T-cell (primary cell): Measurements from ENCODE around the gene P2RY14. TPM values are rescaled to one million over a fixed set of nuclear protein-coding genes. Genes with fewer than 3 reads are reported as not detected.
"Not testable (repeated sequence)": the region's sequence is repeated elsewhere in the genome, so short reads cannot be mapped to it uniquely, and the experiment has no call there.

ENCODE experiments used
- ATAC-seq, 4 experiments: fragments of 200-7000 bp in 3 of 4; fragments of 150-1000 bp in 1 of 4; cut with Tn5 transposase; replicated peaks in 1 of 4; 1 replicate in 3 of 4; 2 replicates in 1 of 4; pipeline ENCODE4 v1.10.0; 2021; ENCODE audit warnings: moderate library complexity in 3 of 4, mild to moderate bottlenecking in 2 of 4, moderate number of reproducible peaks in 1 of 4
- CTCF ChIA-PET, 2 donors: fragments of 300-600 bp; sonication (Branson Sonifier 250); formaldehyde crosslinking; loops; one replicate each; lab custom pipeline; 2022; ENCODE audit warnings: antibody characterized with exemption in 2 of 2; lab: Charles Lee
- POLR2A ChIA-PET, 2 donors: fragments of 300-600 bp; sonication (Branson Sonifier 250); formaldehyde crosslinking; loops; one replicate each; lab custom pipeline; 2022; ENCODE audit warnings: antibody characterized with exemption in 2 of 2; lab: Charles Lee
- DNase-seq, 35 experiments: peaks; one replicate each; pipeline versions ENCODE4 v3.0.0 to v3.0.0-alpha.2; 2013 to 2023
- H3K27ac ChIP-seq: one replicate; pipeline ENCODE4 v1.5.1; 2013; ENCODE audit warnings: low read length
- H3K27me3 ChIP-seq, 2 experiments: replicated peaks in 1 of 2; 1 replicate in 1 of 2; 2 replicates in 1 of 2; pipeline versions ENCODE4 v1.6.1 to v1.7.0; 2013; ENCODE audit warnings: low read length in 1 of 2, mixed read lengths in 1 of 2; ENCODE audit not compliant: control insufficient read depth in 2 of 2, insufficient read depth in 2 of 2; ENCODE audit errors: extremely low read depth in 1 of 2
- H3K36me3 ChIP-seq, 2 donors: 1 replicate in 1 of 2; 2 replicates in 1 of 2; pipeline versions ENCODE4 v1.6.1 to v1.7.0; 2013; ENCODE audit warnings: low read length in 1 of 2; ENCODE audit not compliant: control insufficient read depth in 2 of 2, insufficient read depth in 1 of 2; ENCODE audit errors: extremely low read depth in 1 of 2
- H3K4me1 ChIP-seq, 2 experiments: 1 replicate in 1 of 2; 2 replicates in 1 of 2; pipeline versions ENCODE4 v1.6.1 to v1.7.0; 2013; ENCODE audit warnings: low read length in 2 of 2, mixed read lengths in 1 of 2; ENCODE audit not compliant: insufficient read depth in 2 of 2, control insufficient read depth in 1 of 2; ENCODE audit errors: extremely low read depth in 1 of 2
- H3K4me3 ChIP-seq, 2 donors: 1 replicate in 1 of 2; 2 replicates in 1 of 2; pipeline versions ENCODE4 v1.5.1 to v1.7.0; 2013; ENCODE audit warnings: mild to moderate bottlenecking in 2 of 2, low read length in 1 of 2, moderate library complexity in 1 of 2; ENCODE audit not compliant: control insufficient read depth in 1 of 2; ENCODE audit errors: extremely low read depth in 1 of 2
- H3K9me3 ChIP-seq: 2 replicates; pipeline ENCODE4 v1.7.0; 2013
- H3K27ac Mint-ChIP-seq, 2 donors: one replicate each; pipeline ENCODE4 v1.8.0; 2020 to 2021; ENCODE audit warnings: mild to moderate bottlenecking in 2 of 2, mixed read lengths in 2 of 2
- H3K27me3 Mint-ChIP-seq, 2 donors: one replicate each; pipeline ENCODE4 v1.8.0; 2021 to 2022; ENCODE audit warnings: mixed read lengths in 2 of 2
- H3K36me3 Mint-ChIP-seq: one replicate; pipeline ENCODE4 v1.8.0; 2021; ENCODE audit warnings: mixed read lengths
- H3K4me1 Mint-ChIP-seq, 3 donors: one replicate each; pipeline ENCODE4 v1.8.0; 2020 to 2022; ENCODE audit warnings: mixed read lengths in 3 of 3, mild to moderate bottlenecking in 1 of 3
- H3K4me3 Mint-ChIP-seq, 3 donors: one replicate each; pipeline ENCODE4 v1.8.0; 2020 to 2022; ENCODE audit warnings: mild to moderate bottlenecking in 3 of 3, mixed read lengths in 3 of 3, moderate library complexity in 3 of 3
- H3K9me3 Mint-ChIP-seq, 3 donors: one replicate each; pipeline ENCODE4 v1.8.0; 2020 to 2022; ENCODE audit warnings: mixed read lengths in 3 of 3
- WGBS: methylation state at CpG from one replicate; pipeline ENCODE4 v1.1.5; 2013; ENCODE audit warnings: missing lambda C conversion rate; ENCODE audit not compliant: insufficient coverage; 5-methylcytosine and 5-hydroxymethylcytosine counted together
- total RNA-seq, 35 experiments: library from RNA in 6 of 35; stranded (reverse) in 6 of 35; fragments of 120-200 nt in 1 of 35; gene quantifications; one replicate each; pipeline versions ENCODE4 v1.2.1 to v1.2.4 and lab custom pipeline; 2013 to 2026

The P2RY14 gene
- total RNA-seq, 5 donors from 2014 or later (not counting 1 experiment from before 2014, with no cell fraction given): 0.30 to 0.73 (median 0.58) TPM

- ATAC-seq: no peak
- Mint-ChIP-seq H3K4me1 (peaks cover 0 to 2% (median 0%) of the 10 kb centered on the region in 3 donors), H3K9me3 (no peaks in the 10 kb centered on the region), H3K27ac (no peak overlapping the region), H3K27me3 (no peaks in the 10 kb centered on the region), H3K4me3 (no peak overlapping the region), H3K36me3 (no peaks in the 10 kb centered on the region)
- H3K9me3 ChIP-seq: no peaks in the 10 kb centered on the region
- H3K27me3 ChIP-seq: no peaks in the 10 kb centered on the region
- WGBS: no CpG with 5 or more reads among the region's 3 CpGs
- no peak for DNase-seq
- H3K4me3 ChIP-seq: no peak overlapping the region
- POLR2A ChIA-PET: interaction anchor here in 1 of 2 donors (0.6 kb wide), 2 partner anchors 18 to 86 kb away, joined by 3 read pairs; no protein-coding TSS in a partner anchor
- no peaks in the 10 kb centered on the region for H3K4me1 ChIP-seq
- CTCF ChIA-PET: interaction anchor here in 1 of 2 donors (0.6 to 1.2 kb wide), 2 partner anchors 32 to 115 kb away, joined by 4 read pairs; no protein-coding TSS in a partner anchor
- H3K36me3 ChIP-seq: no peaks in the 10 kb centered on the region
- no peak overlapping the region for H3K27ac ChIP-seq
Observed at GRCh38 chr3:151248772-151249337, 29.5 kb downstream of the P2RY14 start.

- H3K36me3 Mint-ChIP-seq, ATAC-seq, H3K27me3 Mint-ChIP-seq, H3K27me3 ChIP-seq, POLR2A ChIA-PET, DNase-seq, H3K4me1 Mint-ChIP-seq, H3K4me3 ChIP-seq, H3K27ac ChIP-seq, H3K9me3 ChIP-seq, H3K27ac Mint-ChIP-seq, H3K36me3 ChIP-seq, H3K9me3 Mint-ChIP-seq, H3K4me1 ChIP-seq, CTCF ChIA-PET, H3K4me3 Mint-ChIP-seq: not testable (repeated sequence)
- WGBS: 90% methylated on average over 4 of the region's 18 CpGs
Observed at GRCh38 chr3:151242006-151242405, 36.3 kb downstream of the P2RY14 start.

- 92% methylated on average over 2 of the region's 7 CpGs for WGBS
- no peak for ATAC-seq
- CTCF ChIA-PET: no interaction called here
Observed at GRCh38 chr3:151236736-151237135, 41.6 kb downstream of the P2RY14 start.

GRCh38 chr3:151236316-151236715, 42.0 kb downstream of the P2RY14 start:
- 80% methylated on average over 1 of the region's 2 CpGs for WGBS
- ChIA-PET CTCF (no interaction called here), POLR2A (no interaction called here)
- no peaks in the 10 kb centered on the region for H3K9me3 ChIP-seq
- H3K4me1 ChIP-seq: no peaks in the 10 kb centered on the region
- no peaks in the 10 kb centered on the region for H3K27me3 ChIP-seq
- H3K36me3 ChIP-seq: no peaks in the 10 kb centered on the region
- DNase-seq (no peak), ATAC-seq (no peak)
- Mint-ChIP-seq H3K27me3 (peaks cover 0 to 3% of the 10 kb centered on the region in 2 donors), H3K4me3 (no peak overlapping the region), H3K4me1 (peaks cover 2 to 5% (median 3%) of the 10 kb centered on the region in 3 donors), H3K27ac (no peak overlapping the region), H3K36me3 (no peaks in the 10 kb centered on the region), H3K9me3 (no peaks in the 10 kb centered on the region)
- H3K27ac ChIP-seq: no peak overlapping the region
- no peak overlapping the region for H3K4me3 ChIP-seq

More at GRCh38 chr3:151236736-151237135, 41.6 kb downstream of the P2RY14 start:
- H3K4me1 Mint-ChIP-seq: peaks cover 0 to 3% (median 0%) of the 10 kb centered on the region in 3 donors
- no peaks in the 10 kb centered on the region for H3K4me1 ChIP-seq
- H3K36me3 ChIP-seq: no peaks in the 10 kb centered on the region
- H3K4me3 ChIP-seq: no peak overlapping the region
- peaks cover 0 to 5% of the 10 kb centered on the region in 2 donors for H3K27me3 Mint-ChIP-seq
- no peak for DNase-seq
- H3K36me3 Mint-ChIP-seq: no peaks in the 10 kb centered on the region
- H3K4me3 Mint-ChIP-seq: no peak overlapping the region
- POLR2A ChIA-PET: no interaction called here
- no peaks in the 10 kb centered on the region for H3K9me3 ChIP-seq
- no peak overlapping the region for H3K27ac ChIP-seq
- no peak overlapping the region for H3K27ac Mint-ChIP-seq
- no peaks in the 10 kb centered on the region for H3K27me3 ChIP-seq
- H3K9me3 Mint-ChIP-seq: no peaks in the 10 kb centered on the region

GRCh38 chr3:151234825-151235224, 43.5 kb downstream of the P2RY14 start:
- no peaks in the 10 kb centered on the region for H3K27me3 ChIP-seq
- H3K4me3 ChIP-seq: no peak overlapping the region
- no peak for ATAC-seq
- ChIA-PET POLR2A (no interaction called here), CTCF (interaction anchor here (1.0 to 1.5 kb wide), 4 partner anchors 9 to 67 kb away, joined by 3 to 7 read pairs (median 4); no protein-coding TSS in a partner anchor)
- no peak overlapping the region for H3K27ac Mint-ChIP-seq
- H3K36me3 ChIP-seq: no peaks in the 10 kb centered on the region
- no peak overlapping the region for H3K27ac ChIP-seq
- peaks cover 15 to 18% (median 17%) of the 10 kb centered on the region in 3 donors for H3K4me1 Mint-ChIP-seq
- H3K4me1 ChIP-seq: peaks cover 0 to 6% of the 10 kb centered on the region in 2 experiments
- H3K27me3 Mint-ChIP-seq: peaks cover 0 to 1% of the 10 kb centered on the region in 2 donors
- no peaks in the 10 kb centered on the region for H3K9me3 Mint-ChIP-seq
- DNase-seq: no peak
- H3K9me3 ChIP-seq: no peaks in the 10 kb centered on the region
- WGBS: no CpG with 5 or more reads among the region's 6 CpGs
- H3K4me3 Mint-ChIP-seq: no peak overlapping the region
- no peaks in the 10 kb centered on the region for H3K36me3 Mint-ChIP-seq

GRCh38 chr3:151232991-151233390, 45.4 kb downstream of the P2RY14 start:
- Mint-ChIP-seq H3K36me3 (no peaks in the 10 kb centered on the region), H3K27me3 (peaks cover 0 to 1% of the 10 kb centered on the region in 2 donors), H3K4me3 (no peak overlapping the region), H3K4me1 (peaks cover 23 to 26% (median 25%) of the 10 kb centered on the region in 3 donors), H3K9me3 (no peaks in the 10 kb centered on the region), H3K27ac (no peak overlapping the region)
- DNase-seq: no peak
- H3K27me3 ChIP-seq: no peaks in the 10 kb centered on the region
- POLR2A ChIA-PET: interaction anchor here in 1 of 2 donors (0.6 kb wide), 1 partner anchor 99 kb away, joined by 4 read pairs; no protein-coding TSS in a partner anchor
- ATAC-seq: no peak
- CTCF ChIA-PET: interaction anchor here (0.5 to 1.5 kb wide), 5 partner anchors 15 to 201 kb away, joined by 3 to 5 read pairs (median 3); partner anchors contain the start of gene P2RY14 (in 1 of the 2)
- 70% methylated on average over 3 of the region's 4 CpGs for WGBS
- H3K4me3 ChIP-seq: no peak overlapping the region
- no peaks in the 10 kb centered on the region for H3K9me3 ChIP-seq
- H3K4me1 ChIP-seq: peaks cover 0 to 15% of the 10 kb centered on the region in 2 experiments
- no peak overlapping the region for H3K27ac ChIP-seq
- H3K36me3 ChIP-seq: no peaks in the 10 kb centered on the region
